ENCODE measurements around the gene SPATA13.
A peak's percentile ranks its signal among the peaks of the same experiment; 100 is the strongest.

SPATA13 gene

GRCh38 chr13:24220086-24220703 is 59.7 kb downstream of the SPATA13 start:
- Mint-ChIP-seq H3K4me1 (peaks cover 22% of the 10 kb centered on the region), H3K27ac (peak overlapping the region; percentile 43), H3K9me3 (no peaks in the 10 kb centered on the region), H3K4me3 (no peak overlapping the region), H3K27me3 (no peaks in the 10 kb centered on the region), H3K36me3 (no peaks in the 10 kb centered on the region)
- peak; percentile 47 to 69 for DNase-seq (ENCODE audit: low spot score in 2 of 2)
- peak; percentile 67 for ATAC-seq (ENCODE audit: low read depth)

- ATAC-seq (ENCODE audit: low read depth) (no peak), DNase-seq (ENCODE audit: low spot score in 2 of 2) (no peak)
- no peaks in the 10 kb centered on the region for H3K9me3 Mint-ChIP-seq
- H3K4me1 Mint-ChIP-seq: peaks cover 29% of the 10 kb centered on the region
- no peak overlapping the region for H3K27ac Mint-ChIP-seq
- no peaks in the 10 kb centered on the region for H3K36me3 Mint-ChIP-seq
- H3K27me3 Mint-ChIP-seq: no peaks in the 10 kb centered on the region
- H3K4me3 Mint-ChIP-seq: no peak overlapping the region
Observed at GRCh38 chr13:24221007-24221406, 60.5 kb downstream of the SPATA13 start.

DNA sequence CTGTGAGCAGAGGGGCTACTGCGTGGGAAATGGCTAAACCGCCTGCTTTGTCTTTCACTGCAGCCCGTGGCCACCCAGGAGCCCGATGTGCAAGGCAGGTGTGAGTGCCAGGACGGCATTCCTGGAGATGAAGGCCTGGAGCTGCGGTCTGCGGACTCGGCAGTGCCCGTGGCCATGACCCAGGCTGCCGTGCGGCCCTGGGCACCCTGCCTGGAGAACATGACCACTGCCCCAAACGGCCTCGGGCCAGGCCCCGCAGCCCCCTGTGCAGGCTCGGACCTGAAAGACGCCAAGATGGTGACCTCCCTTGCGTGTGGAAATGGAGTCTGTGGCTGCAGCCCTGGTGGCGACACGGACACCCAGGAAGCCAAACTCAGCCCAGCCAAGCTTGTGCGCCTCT is 62.2 kb downstream of the SPATA13 start:
- H3K27ac Mint-ChIP-seq: no peak overlapping the region
- H3K4me1 Mint-ChIP-seq: peaks cover 30% of the 10 kb centered on the region
- H3K27me3 Mint-ChIP-seq: no peaks in the 10 kb centered on the region
- ATAC-seq (ENCODE audit: low read depth) (no peak), DNase-seq (ENCODE audit: low spot score in 2 of 2) (no peak)
- no peaks in the 10 kb centered on the region for H3K36me3 Mint-ChIP-seq
- H3K9me3 Mint-ChIP-seq: no peaks in the 10 kb centered on the region
- H3K4me3 Mint-ChIP-seq: no peak overlapping the region

GRCh38 chr13:24223341-24224231 is 63.1 kb downstream of the SPATA13 start:
- Mint-ChIP-seq H3K4me1 (peaks cover 26% of the 10 kb centered on the region), H3K27ac (peak overlapping the region; percentile 69), H3K9me3 (no peaks in the 10 kb centered on the region), H3K36me3 (no peaks in the 10 kb centered on the region), H3K27me3 (no peaks in the 10 kb centered on the region), H3K4me3 (peak overlapping the region; percentile 86)
- ATAC-seq (ENCODE audit: low read depth): peak; percentile 78
- peak in 1 of 2 donors; percentile 23 for DNase-seq (ENCODE audit: low spot score in 2 of 2)

DNA sequence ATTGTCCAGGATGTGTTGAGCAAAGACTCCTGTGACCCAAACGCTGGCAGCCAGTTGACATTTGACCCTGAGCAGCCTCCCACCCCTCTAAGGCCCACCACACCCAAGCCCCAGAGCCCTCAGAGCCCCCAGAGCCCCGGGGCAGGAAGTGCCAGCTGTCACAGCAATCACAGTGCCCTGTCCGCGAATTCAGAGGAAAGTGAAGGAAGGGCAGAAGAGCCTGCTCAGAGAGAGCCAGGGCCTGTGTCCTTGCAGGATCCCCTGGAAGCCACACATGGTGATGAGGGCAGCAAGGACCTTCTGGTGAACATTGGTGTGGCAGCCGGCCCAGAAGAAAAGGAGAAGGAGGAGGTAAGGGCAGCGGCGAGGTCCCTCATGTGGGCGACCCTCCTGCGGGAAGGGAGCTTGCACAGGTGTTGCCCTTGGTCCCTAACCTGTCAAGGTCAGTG is 63.7 kb downstream of the SPATA13 start:
- H3K9me3 Mint-ChIP-seq: no peaks in the 10 kb centered on the region
- DNase-seq (ENCODE audit: low spot score in 2 of 2): no peak
- H3K36me3 Mint-ChIP-seq: no peaks in the 10 kb centered on the region
- peak overlapping the region; percentile 69 for H3K27ac Mint-ChIP-seq
- no peaks in the 10 kb centered on the region for H3K27me3 Mint-ChIP-seq
- peak; percentile 26 for ATAC-seq (ENCODE audit: low read depth)
- H3K4me3 Mint-ChIP-seq: peak overlapping the region; percentile 86
- H3K4me1 Mint-ChIP-seq: peaks cover 26% of the 10 kb centered on the region

- DNase-seq (ENCODE audit: low spot score in 2 of 2): no peak
- peaks cover 24% of the 10 kb centered on the region for H3K4me1 Mint-ChIP-seq
- no peaks in the 10 kb centered on the region for H3K36me3 Mint-ChIP-seq
- ATAC-seq (ENCODE audit: low read depth): no peak
- H3K4me3 Mint-ChIP-seq: peak overlapping the region; percentile 86
- H3K27me3 Mint-ChIP-seq: no peaks in the 10 kb centered on the region
- H3K27ac Mint-ChIP-seq: no peak overlapping the region
- no peaks in the 10 kb centered on the region for H3K9me3 Mint-ChIP-seq
Observed at GRCh38 chr13:24225062-24225461, 64.5 kb downstream of the SPATA13 start.

GRCh38 chr13:24225930-24226329 is 65.4 kb downstream of the SPATA13 start:
- H3K4me3 Mint-ChIP-seq: no peak overlapping the region
- no peaks in the 10 kb centered on the region for H3K9me3 Mint-ChIP-seq
- no peaks in the 10 kb centered on the region for H3K36me3 Mint-ChIP-seq
- peaks cover 23% of the 10 kb centered on the region for H3K4me1 Mint-ChIP-seq
- H3K27ac Mint-ChIP-seq: no peak overlapping the region
- no peaks in the 10 kb centered on the region for H3K27me3 Mint-ChIP-seq
- ATAC-seq (ENCODE audit: low read depth) (no peak), DNase-seq (ENCODE audit: low spot score in 2 of 2) (no peak)

GRCh38 chr13:24226762-24227161 is 66.2 kb downstream of the SPATA13 start:
- Mint-ChIP-seq H3K4me1 (peaks cover 23% of the 10 kb centered on the region), H3K27ac (peak overlapping the region; percentile 53)
- no peak for ATAC-seq (ENCODE audit: low read depth)

GRCh38 chr13:24228852-24229458 is 68.4 kb downstream of the SPATA13 start:
- Mint-ChIP-seq H3K27me3 (peaks cover 1% of the 10 kb centered on the region), H3K36me3 (peaks cover 3% of the 10 kb centered on the region), H3K4me3 (no peak overlapping the region), H3K27ac (no peak overlapping the region), H3K9me3 (no peaks in the 10 kb centered on the region), H3K4me1 (peaks cover 23% of the 10 kb centered on the region)
- peak; percentile 37 for ATAC-seq (ENCODE audit: low read depth)
- DNase-seq (ENCODE audit: low spot score in 2 of 2): peak in 1 of 2 donors; percentile 20

More at GRCh38 chr13:24226762-24227161, 66.2 kb downstream of the SPATA13 start:
- H3K36me3 Mint-ChIP-seq: peaks cover under 1% of the 10 kb centered on the region
- no peaks in the 10 kb centered on the region for H3K27me3 Mint-ChIP-seq
- DNase-seq (ENCODE audit: low spot score in 2 of 2): no peak
- no peaks in the 10 kb centered on the region for H3K9me3 Mint-ChIP-seq
- H3K4me3 Mint-ChIP-seq: no peak overlapping the region

DNA sequence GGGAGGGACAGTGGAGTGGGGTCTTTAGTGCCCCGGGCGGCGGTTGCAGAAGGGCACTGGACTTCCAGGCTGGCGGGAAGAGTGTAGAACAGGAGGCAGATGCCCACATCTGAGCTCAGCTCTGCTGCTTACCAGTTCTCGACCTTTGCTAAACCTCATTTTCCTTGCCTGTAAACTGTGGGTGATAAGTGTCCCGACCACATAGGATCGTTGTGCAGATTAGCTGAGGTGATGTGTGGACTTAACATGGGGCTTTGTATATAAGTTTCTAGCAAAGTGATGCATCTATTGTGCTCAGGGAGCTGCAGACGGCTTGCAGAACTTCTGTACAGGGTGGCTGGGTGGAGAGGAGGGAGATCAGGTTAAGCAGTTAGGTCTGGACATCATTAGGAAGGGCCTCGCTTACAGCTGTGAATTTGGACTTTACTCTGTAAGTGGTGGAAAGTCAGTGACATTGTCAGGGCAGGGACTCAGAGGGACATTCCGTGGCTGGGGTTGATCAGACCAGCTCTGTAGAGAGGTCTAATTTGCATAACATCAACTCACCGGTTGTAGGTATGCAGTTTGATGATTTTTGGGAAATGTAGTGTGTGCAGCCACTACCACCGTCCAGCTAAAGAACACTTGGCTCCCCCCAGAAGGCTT is 70.0 kb downstream of the SPATA13 start:
- H3K4me1 Mint-ChIP-seq: peaks cover 10% of the 10 kb centered on the region

GRCh38 chr13:24231377-24231776 is 70.9 kb downstream of the SPATA13 start:
- H3K27ac Mint-ChIP-seq: no peak overlapping the region
- ATAC-seq (ENCODE audit: low read depth) (no peak), DNase-seq (ENCODE audit: low spot score in 2 of 2) (no peak)
- H3K4me1 Mint-ChIP-seq: peaks cover 5% of the 10 kb centered on the region
- H3K9me3 Mint-ChIP-seq: no peaks in the 10 kb centered on the region
- no peak overlapping the region for H3K4me3 Mint-ChIP-seq
- H3K36me3 Mint-ChIP-seq: peaks cover 3% of the 10 kb centered on the region
- peaks cover 1% of the 10 kb centered on the region for H3K27me3 Mint-ChIP-seq

More for the DNA sequence above, 70.0 kb downstream of the SPATA13 start:
- Mint-ChIP-seq H3K9me3 (no peaks in the 10 kb centered on the region), H3K27me3 (peaks cover 1% of the 10 kb centered on the region), H3K27ac (no peak overlapping the region), H3K36me3 (peaks cover 3% of the 10 kb centered on the region), H3K4me3 (no peak overlapping the region)
- ATAC-seq (ENCODE audit: low read depth) (no peak), DNase-seq (ENCODE audit: low spot score in 2 of 2) (no peak)

- Mint-ChIP-seq H3K36me3 (peaks cover 3% of the 10 kb centered on the region), H3K4me3 (no peak overlapping the region), H3K9me3 (no peaks in the 10 kb centered on the region), H3K27ac (no peak overlapping the region), H3K4me1 (no peaks in the 10 kb centered on the region), H3K27me3 (peaks cover 1% of the 10 kb centered on the region)
- no peak for ATAC-seq (ENCODE audit: low read depth)
- no peak for DNase-seq (ENCODE audit: low spot score in 2 of 2)
Observed at GRCh38 chr13:24232037-24232436, 71.5 kb downstream of the SPATA13 start.

- Mint-ChIP-seq H3K4me3 (no peak overlapping the region), H3K36me3 (peaks cover 3% of the 10 kb centered on the region), H3K4me1 (no peaks in the 10 kb centered on the region), H3K9me3 (no peaks in the 10 kb centered on the region), H3K27me3 (peaks cover 1% of the 10 kb centered on the region), H3K27ac (no peak overlapping the region)
- ATAC-seq (ENCODE audit: low read depth): no peak
- no peak for DNase-seq (ENCODE audit: low spot score in 2 of 2)
Observed at GRCh38 chr13:24232474-24232873, 72.0 kb downstream of the SPATA13 start.
